GM13977 (cell line): ENCODE results near the gene CFAP97D2.

Experiments used
- DNase-seq: peaks from one replicate; pipeline ENCODE4 v3.0.0; 2012; ENCODE audit warnings: low spot score
- CTCF ChIP-seq: IDR thresholded peaks from 2 replicates; pipeline ENCODE4 v1.5.1; 2012; ENCODE audit warnings: mild to moderate bottlenecking, control low read depth; ENCODE audit not compliant: insufficient read depth; ENCODE audit errors: extremely low read depth, missing control alignments
- in situ Hi-C: fragments of 300-500 bp; cut with MboI; formaldehyde crosslinking; loops from one replicate; pipeline ENCODE4 v1.12.0; 2022; ENCODE audit warnings: low sequenced_read_pairs, low pct_unique_long_range_greater_than_20kb, mixed read lengths, inconsistent platforms; ENCODE audit not compliant: unreplicated experiment

CFAP97D2 gene

DNA sequence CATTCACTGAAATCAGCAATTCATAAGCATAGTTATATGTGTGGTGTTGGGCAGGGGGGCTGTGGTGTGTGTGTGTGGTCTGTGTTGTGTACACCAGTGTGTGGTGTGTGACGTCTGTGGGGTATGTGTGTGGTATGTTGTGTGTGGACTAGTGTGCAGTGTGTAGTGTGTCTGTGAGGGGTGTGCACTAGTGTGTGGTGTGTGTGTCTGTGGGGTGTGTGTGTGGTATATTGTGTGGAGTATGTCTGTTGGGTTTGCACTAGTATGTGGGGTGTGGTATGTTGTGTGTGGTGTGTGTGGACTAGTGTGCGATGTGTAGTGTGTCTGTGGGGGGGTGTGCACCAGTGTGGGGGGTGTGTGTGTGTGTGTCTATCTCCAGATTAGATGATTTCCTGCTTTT lies 48.5 kb downstream of the CFAP97D2 start:
- in situ Hi-C loops, result no loop called here
- no peak for TF ChIP-seq CTCF

DNA sequence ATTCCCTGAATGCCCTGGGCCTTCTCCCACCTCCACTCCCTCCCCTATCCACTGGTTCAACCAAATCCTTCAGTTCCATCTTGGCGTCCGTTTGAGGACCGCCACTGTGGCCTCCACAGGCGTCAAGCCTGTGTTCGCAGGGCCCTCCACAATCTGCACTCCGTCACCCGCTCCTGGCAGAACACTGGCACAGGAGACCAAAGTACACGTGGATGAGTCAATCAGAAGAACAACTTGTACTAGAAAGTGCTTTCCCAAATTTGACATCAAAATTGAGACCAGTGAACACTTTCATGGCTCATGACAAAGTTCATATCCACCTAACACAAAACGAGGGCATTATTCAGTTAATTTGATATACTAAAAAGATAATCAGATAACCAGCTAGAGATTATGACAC lies 49.1 kb downstream of the CFAP97D2 start:
- no peak for DNase-seq
- in situ Hi-C loops, result no loop called here
- no peak for TF ChIP-seq CTCF

More for the DNA sequence above, 48.5 kb downstream of the CFAP97D2 start:
- no peak for DNase-seq

DNA sequence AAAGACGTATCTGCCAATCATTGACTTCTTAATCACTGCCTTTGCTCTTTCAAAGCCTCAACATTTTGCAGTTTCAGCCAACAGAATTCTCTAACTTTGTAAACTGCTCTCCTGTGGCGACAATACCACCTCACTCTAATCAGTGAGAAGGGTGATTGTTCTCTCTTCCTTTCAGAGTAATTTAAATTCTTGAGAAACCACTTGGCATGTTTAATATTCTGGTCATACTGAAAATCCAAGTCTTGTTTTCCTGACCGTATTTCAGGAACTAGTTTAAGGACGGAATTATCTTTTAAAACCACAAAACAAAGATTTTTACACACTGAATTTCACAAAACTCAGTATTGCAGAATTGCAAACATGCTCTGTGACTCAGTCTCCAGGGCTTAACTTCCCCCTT lies 50.4 kb downstream of the CFAP97D2 start:
- in situ Hi-C loops, result no loop called here
- DNase-seq, result no peak
- no peak for TF ChIP-seq CTCF

DNA sequence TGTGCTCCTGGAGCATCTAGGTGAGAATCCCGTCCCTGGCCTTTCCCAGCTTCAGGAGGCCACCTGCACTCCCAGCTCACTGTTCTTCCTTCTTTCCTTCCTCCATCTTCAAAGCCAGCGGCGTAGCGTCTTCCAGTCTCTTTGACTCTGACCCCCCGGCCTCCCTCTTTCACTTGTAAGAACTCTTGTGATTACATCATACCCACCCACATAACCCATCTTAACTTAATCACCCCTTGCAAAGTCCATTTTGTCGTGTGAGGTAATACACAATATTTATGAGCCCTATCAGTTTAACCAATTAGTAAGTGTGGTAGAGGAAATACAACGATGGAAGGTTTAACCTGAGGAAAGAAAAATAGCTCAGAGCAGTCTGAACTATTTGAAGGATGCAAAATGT lies 51.1 kb downstream of the CFAP97D2 start:
- no peak for TF ChIP-seq CTCF
- in situ Hi-C loops, result no loop called here
- DNase-seq, result no peak

GRCh38 chr13:114230575-114230974 lies 51.5 kb downstream of the CFAP97D2 start:
- in situ Hi-C loops, result no loop called here

GRCh38 chr13:114231886-114232285 lies 52.8 kb downstream of the CFAP97D2 start:
- no peak for TF ChIP-seq CTCF
- in situ Hi-C loops, result no loop called here
- no peak for DNase-seq

More at GRCh38 chr13:114230575-114230974, 51.5 kb downstream of the CFAP97D2 start:
- no peak for DNase-seq
- no peak for TF ChIP-seq CTCF

- no peak for DNase-seq
- in situ Hi-C loops, result no loop called here
- no peak for TF ChIP-seq CTCF
These were observed 55.2 kb downstream of the CFAP97D2 start for GRCh38 chr13:114234266-114234644.
